H4 (cell line): Measurements from ENCODE around the gene CCDC59. TPM values are rescaled to one million over a fixed set of nuclear protein-coding genes. Genes with fewer than 3 reads are reported as not detected.

ENCODE experiments used
- DNase-seq: peaks from one replicate; pipeline ENCODE4 v3.0.0-alpha.2; 2015; ENCODE audit warnings: low spot score
- total RNA-seq: library from RNA; depleted of rRNA; stranded (reverse); fragments of >200 nt; shearing (Covaris generic); gene quantifications from 2 replicates; pipeline ENCODE4 v1.2.3, GENCODE V29; 2014; rRNA removed

The CCDC59 gene
- total RNA-seq, 1 experiment from 2014 or later, result 86.4 TPM

DNA sequence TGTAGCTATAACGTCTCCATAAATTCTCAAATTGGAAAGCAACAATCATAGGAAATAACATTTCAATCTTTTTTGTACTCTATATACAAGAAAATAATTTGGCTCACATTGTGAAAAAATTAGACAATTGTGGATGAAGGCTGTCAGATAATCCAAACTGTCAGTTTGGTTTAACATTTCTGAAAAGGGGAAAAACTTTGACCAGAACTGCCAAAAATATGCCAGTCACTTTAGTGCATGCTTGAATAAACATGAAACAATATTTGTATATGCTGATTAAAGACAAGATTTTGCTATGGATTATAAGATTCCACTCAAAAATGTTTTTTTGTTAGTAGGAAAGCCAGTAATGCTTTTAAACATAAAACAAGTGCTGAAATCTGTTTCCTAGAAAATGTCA lies 38.9 kb downstream of the CCDC59 start:
- no peak for DNase-seq

GRCh38 chr12:82314406-82314892 lies 43.7 kb downstream of the CCDC59 start:
- no peak for DNase-seq

Other genes starting within 250 kb of the CCDC59 start
- 5.4 and 5.6 TPM in 2 replicates for gene METTL25, start 142 bp upstream of the CCDC59 start, total RNA-seq